Ishikawa (cell line): ENCODE results near the gene RNF224.

Source experiments
- CEBPB ChIP-seq: IDR thresholded peaks from 2 replicates; pipeline ENCODE4 v1.6.1; 2012
- CREB1 ChIP-seq: IDR thresholded peaks from 2 replicates; pipeline ENCODE4 v1.6.1; 2012; ENCODE audit warnings: low read depth
- EGR1 ChIP-seq: IDR thresholded peaks from 2 replicates; pipeline ENCODE4 v1.6.1; 2012
- EP300 ChIP-seq: IDR thresholded peaks from 2 replicates; pipeline ENCODE4 v1.6.1; 2012; ENCODE audit warnings: borderline replicate concordance
- MAX ChIP-seq: IDR thresholded peaks from 2 replicates; pipeline ENCODE4 v1.6.1; 2012
- REST ChIP-seq: IDR thresholded peaks from 2 replicates; pipeline ENCODE4 v1.6.1; 2012; ENCODE audit warnings: low read depth, mild to moderate bottlenecking
- TAF1 ChIP-seq: IDR thresholded peaks from 2 replicates; pipeline ENCODE4 v1.6.1; 2012; ENCODE audit warnings: low read depth, mild to moderate bottlenecking
- TCF12 ChIP-seq: IDR thresholded peaks from 2 replicates; pipeline ENCODE4 v1.6.1; 2012; ENCODE audit warnings: low read depth

- TF ChIP-seq TCF12 (no peak), CREB1 (no peak), EP300 (no peak; the same call in 1 of the 2 replicates), EGR1 (no peak), MAX (no peak), REST (no peak), TAF1 (no peak), CEBPB (no peak)
Observed at GRCh38 chr9:137226338-137227053, 806 bp upstream of the RNF224 start.
